GM10266 (cell line): Measurements from ENCODE around the gene STON1.
"Not testable (repeated sequence)": the region's sequence is repeated elsewhere in the genome, so short reads cannot be mapped to it uniquely, and the experiment has no call there.

Source experiments
- DNase-seq: peaks from one replicate; pipeline ENCODE4 v3.0.0; 2012; ENCODE audit errors: extremely low spot score
- CTCF ChIP-seq: IDR thresholded peaks from 2 replicates; pipeline ENCODE4 v1.5.1; 2012; ENCODE audit warnings: mild to moderate bottlenecking, low read depth; ENCODE audit not compliant: control insufficient read depth, insufficient read depth; ENCODE audit errors: missing control alignments

Gene STON1

GRCh38 chr2:48587961-48588360, 58.0 kb downstream of the STON1 start:
- TF ChIP-seq CTCF = no peak
- no peak for DNase-seq

DNA sequence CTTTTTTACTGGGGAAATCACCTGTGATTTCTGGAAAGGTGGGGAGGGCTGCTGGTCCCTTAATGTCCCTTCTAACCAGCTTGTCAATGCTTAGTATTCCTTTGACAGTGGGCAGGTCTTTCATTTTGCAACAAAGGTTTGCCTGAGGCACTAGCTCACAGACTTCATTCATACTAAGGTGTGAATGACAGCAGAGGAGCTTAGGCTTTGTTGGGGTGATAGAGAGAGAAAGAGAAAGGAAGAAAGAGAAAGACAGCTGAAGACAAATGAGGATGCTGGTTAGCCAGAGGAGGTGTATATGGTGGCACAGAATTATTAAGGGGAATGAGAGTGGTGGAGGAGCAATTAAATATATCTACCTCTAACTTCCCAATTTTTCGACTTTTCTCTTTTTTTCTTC, 58.8 kb downstream of the STON1 start:
- no peak for TF ChIP-seq CTCF
- DNase-seq = no peak

GRCh38 chr2:48589170-48589767, 59.3 kb downstream of the STON1 start:
- TF ChIP-seq CTCF = peak; percentile 59
- DNase-seq = no peak

DNA sequence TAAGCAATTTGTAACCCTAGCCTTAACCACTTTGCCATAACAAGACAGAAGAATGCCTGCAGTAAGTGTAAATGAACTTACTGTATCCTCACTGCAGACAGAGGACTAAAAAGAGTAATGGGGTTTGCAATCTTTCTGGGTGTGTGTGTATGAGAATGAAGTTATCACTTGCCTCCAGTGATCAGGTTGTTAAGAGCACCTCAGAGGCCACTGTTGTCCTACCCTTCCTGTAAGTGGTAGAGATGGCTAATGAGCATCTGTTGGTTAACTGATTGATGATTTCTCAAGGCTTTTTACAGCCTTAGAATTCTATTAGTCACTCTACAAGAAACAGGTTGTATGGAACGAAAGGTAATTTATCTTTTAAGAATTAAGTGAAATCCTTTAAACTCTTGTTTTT, 60.1 kb downstream of the STON1 start:
- DNase-seq = no peak

DNA sequence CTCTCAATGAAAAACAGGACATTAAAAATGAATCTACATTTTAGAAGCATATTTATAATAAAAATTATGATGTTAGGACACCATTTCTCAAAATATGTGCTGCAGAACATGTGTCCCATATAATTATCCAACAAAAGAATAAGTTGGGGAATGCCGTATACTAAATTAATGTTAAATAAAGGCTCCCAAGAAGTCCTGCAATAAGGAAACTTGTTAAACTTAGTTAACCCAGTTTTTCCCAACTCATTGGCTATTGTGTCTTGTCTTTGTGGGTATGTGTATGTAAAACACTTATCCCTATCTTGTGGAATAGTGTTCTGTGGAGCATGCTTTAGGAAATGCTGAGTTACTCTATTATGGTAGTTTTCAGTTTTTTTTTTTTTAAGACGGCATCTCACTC, 62.1 kb downstream of the STON1 start:
- no peak for TF ChIP-seq CTCF
- no peak for DNase-seq

More for the DNA sequence above, 60.1 kb downstream of the STON1 start:
- TF ChIP-seq CTCF = no peak

DNA sequence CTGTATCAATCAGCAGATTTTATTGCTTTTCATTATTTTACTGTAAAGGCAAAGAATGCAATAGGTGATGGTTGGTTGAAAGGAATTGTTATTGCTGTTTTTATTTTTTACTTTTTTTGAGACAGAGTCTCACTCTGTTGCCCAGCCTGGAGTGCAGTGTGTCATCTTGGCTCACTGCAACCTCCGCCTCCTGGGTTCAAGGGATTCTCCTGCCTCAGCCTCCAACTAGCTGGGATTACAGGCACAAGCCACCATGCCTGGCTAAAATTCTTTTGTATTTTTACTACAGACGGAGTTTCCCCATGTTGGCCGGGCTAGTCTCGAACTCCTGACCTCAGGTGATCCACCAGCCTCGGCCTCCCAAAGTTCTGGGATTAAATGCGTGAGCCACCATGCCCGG, 66.8 kb downstream of the STON1 start:
- DNase-seq = not testable (repeated sequence)

- no peak for DNase-seq
- no peak for TF ChIP-seq CTCF
These were observed 67.5 kb downstream of the STON1 start for GRCh38 chr2:48597492-48597891.
